Measurements from ENCODE around the gene SMAD3.

SMAD3 gene

GRCh38 chr15:67183443-67184169, 118.2 kb downstream of the SMAD3 start:
- Histone ChIP-seq H3K4me1 (ENCODE audit: control insufficient read depth, insufficient read depth, low read length) (peaks cover 5% of the 10 kb centered on the region; the same call in 1 of the 2 replicates), H3K4me3 (ENCODE audit: low read depth, low read length) (no peak overlapping the region), H3K27ac (ENCODE audit: low read depth, low read length) (no peak overlapping the region), H3K9ac (ENCODE audit: low read length) (no peak overlapping the region), H3K27me3 (ENCODE audit: control insufficient read depth, insufficient read depth, low read length) (no peaks in the 10 kb centered on the region), H3K9me3 (ENCODE audit: control insufficient read depth, insufficient read depth, low read depth, low read length) (no peaks in the 10 kb centered on the region), H3K36me3 (ENCODE audit: control insufficient read depth, insufficient read depth, low read length) (peaks cover 37% of the 10 kb centered on the region)

- Histone ChIP-seq H3K36me3 (ENCODE audit: control insufficient read depth, insufficient read depth, low read length) (peaks cover 45% of the 10 kb centered on the region), H3K27ac (ENCODE audit: low read depth, low read length) (no peak overlapping the region), H3K9ac (ENCODE audit: low read length) (no peak overlapping the region), H3K4me1 (ENCODE audit: control insufficient read depth, insufficient read depth, low read length) (peaks cover 4% of the 10 kb centered on the region; the same call in 1 of the 2 replicates), H3K27me3 (ENCODE audit: control insufficient read depth, insufficient read depth, low read length) (no peaks in the 10 kb centered on the region), H3K9me3 (ENCODE audit: control insufficient read depth, insufficient read depth, low read depth, low read length) (no peaks in the 10 kb centered on the region), H3K4me3 (ENCODE audit: low read depth, low read length) (no peak overlapping the region)
Measured at GRCh38 chr15:67184208-67184925, 119.0 kb downstream of the SMAD3 start.

DNA sequence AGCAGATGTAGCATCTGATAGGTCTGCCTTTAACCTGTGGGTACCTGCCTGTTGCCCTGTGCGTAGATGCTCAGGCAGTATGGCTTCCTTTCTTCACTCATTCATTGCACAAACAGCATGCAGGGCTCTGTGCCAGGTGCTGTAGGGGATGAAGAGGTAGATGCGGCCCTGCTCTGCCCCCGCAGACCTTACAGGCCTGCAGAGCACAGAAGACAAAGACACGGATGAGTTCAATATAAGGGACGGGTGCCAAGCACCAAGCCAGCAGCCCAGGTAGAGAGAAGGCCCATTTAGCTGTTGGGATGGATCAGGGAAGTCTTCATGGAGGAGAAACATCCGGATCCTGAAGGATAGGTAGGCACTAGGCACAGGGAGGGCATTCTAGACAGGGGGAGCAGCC, 119.6 kb downstream of the SMAD3 start:
- Histone ChIP-seq H3K4me3 (ENCODE audit: low read depth, low read length) (no peak overlapping the region), H3K27ac (ENCODE audit: low read depth, low read length) (no peak overlapping the region), H3K36me3 (ENCODE audit: control insufficient read depth, insufficient read depth, low read length) (peaks cover 52% of the 10 kb centered on the region), H3K9me3 (ENCODE audit: control insufficient read depth, insufficient read depth, low read depth, low read length) (no peaks in the 10 kb centered on the region), H3K9ac (ENCODE audit: low read length) (no peak overlapping the region), H3K27me3 (ENCODE audit: control insufficient read depth, insufficient read depth, low read length) (no peaks in the 10 kb centered on the region), H3K4me1 (ENCODE audit: control insufficient read depth, insufficient read depth, low read length) (no peaks in the 10 kb centered on the region)

DNA sequence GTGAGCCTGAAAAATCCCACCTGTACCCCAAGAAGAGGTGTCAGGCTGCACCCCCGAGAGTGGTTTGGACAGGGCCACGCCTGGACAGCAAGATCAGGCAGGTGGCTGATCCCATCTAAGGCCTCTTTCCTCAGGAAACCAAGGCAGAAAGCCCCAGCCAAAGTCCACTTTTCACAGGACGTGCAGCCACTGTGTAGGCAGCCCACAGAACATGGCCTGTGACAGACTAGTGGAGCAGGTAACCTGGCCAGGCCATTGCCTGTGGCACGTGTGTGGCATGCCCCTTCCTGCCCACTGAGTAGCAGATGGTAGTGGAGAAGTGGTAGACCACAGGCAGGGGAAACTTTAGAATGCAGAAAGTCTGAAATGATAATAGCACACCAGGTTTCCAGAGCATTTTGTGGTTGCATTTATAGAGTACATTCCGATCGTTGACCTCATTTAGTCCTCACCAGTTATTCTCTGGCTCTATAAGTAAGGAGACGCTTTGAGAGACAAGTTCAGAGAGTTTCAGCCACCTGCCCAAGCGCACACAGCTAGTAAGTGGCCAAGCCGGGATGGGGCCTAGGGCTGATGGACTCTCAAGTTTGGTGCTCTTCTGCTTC, 120.3 kb downstream of the SMAD3 start:
- Histone ChIP-seq H3K36me3 (ENCODE audit: control insufficient read depth, insufficient read depth, low read length) (peaks cover 58% of the 10 kb centered on the region), H3K4me3 (ENCODE audit: low read depth, low read length) (no peak overlapping the region), H3K4me1 (ENCODE audit: control insufficient read depth, insufficient read depth, low read length) (no peaks in the 10 kb centered on the region), H3K27me3 (ENCODE audit: control insufficient read depth, insufficient read depth, low read length) (no peaks in the 10 kb centered on the region), H3K9me3 (ENCODE audit: control insufficient read depth, insufficient read depth, low read depth, low read length) (no peaks in the 10 kb centered on the region), H3K27ac (ENCODE audit: low read depth, low read length) (no peak overlapping the region), H3K9ac (ENCODE audit: low read length) (no peak overlapping the region)

- H3K9ac ChIP-seq (ENCODE audit: low read length), result no peak overlapping the region
- no peak overlapping the region for H3K4me3 ChIP-seq (ENCODE audit: low read depth, low read length)
- no peaks in the 10 kb centered on the region for H3K4me1 ChIP-seq (ENCODE audit: control insufficient read depth, insufficient read depth, low read length)
- H3K36me3 ChIP-seq (ENCODE audit: control insufficient read depth, insufficient read depth, low read length), result peaks cover 62% of the 10 kb centered on the region
- no peaks in the 10 kb centered on the region for H3K27me3 ChIP-seq (ENCODE audit: control insufficient read depth, insufficient read depth, low read length)
- no peaks in the 10 kb centered on the region for H3K9me3 ChIP-seq (ENCODE audit: control insufficient read depth, insufficient read depth, low read depth, low read length)
- H3K27ac ChIP-seq (ENCODE audit: low read depth, low read length), result no peak overlapping the region
Measured at GRCh38 chr15:67186226-67186649, 120.8 kb downstream of the SMAD3 start.

DNA sequence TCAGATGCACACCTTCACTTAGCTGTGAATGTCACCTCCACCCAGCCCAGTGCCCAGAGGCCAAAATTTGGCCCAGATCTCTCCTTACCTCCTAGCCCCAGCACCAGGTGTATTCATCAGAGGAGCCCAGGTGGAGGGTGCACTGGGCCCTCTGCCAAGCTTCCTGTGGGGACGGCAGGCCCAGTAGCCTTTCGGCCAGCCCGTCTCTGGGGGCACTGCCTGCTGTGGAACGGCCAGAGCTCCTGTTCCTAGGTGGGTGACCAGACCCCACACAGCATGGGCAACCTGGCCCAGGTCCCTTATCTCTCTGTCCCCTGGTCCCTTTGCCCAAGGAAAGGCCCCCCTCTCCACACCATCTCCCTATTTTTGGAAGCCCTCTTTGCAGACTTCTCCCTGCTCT, 121.3 kb downstream of the SMAD3 start:
- Histone ChIP-seq H3K4me3 (ENCODE audit: low read depth, low read length) (no peak overlapping the region), H3K9ac (ENCODE audit: low read length) (no peak overlapping the region), H3K27ac (ENCODE audit: low read depth, low read length) (no peak overlapping the region), H3K4me1 (ENCODE audit: control insufficient read depth, insufficient read depth, low read length) (no peaks in the 10 kb centered on the region), H3K36me3 (ENCODE audit: control insufficient read depth, insufficient read depth, low read length) (peaks cover 66% of the 10 kb centered on the region), H3K9me3 (ENCODE audit: control insufficient read depth, insufficient read depth, low read depth, low read length) (no peaks in the 10 kb centered on the region), H3K27me3 (ENCODE audit: control insufficient read depth, insufficient read depth, low read length) (no peaks in the 10 kb centered on the region)

- Histone ChIP-seq H3K4me3 (ENCODE audit: low read depth, low read length) (no peak overlapping the region), H3K9me3 (ENCODE audit: control insufficient read depth, insufficient read depth, low read depth, low read length) (no peaks in the 10 kb centered on the region), H3K27ac (ENCODE audit: low read depth, low read length) (no peak overlapping the region), H3K9ac (ENCODE audit: low read length) (no peak overlapping the region), H3K27me3 (ENCODE audit: control insufficient read depth, insufficient read depth, low read length) (no peaks in the 10 kb centered on the region), H3K4me1 (ENCODE audit: control insufficient read depth, insufficient read depth, low read length) (no peaks in the 10 kb centered on the region), H3K36me3 (ENCODE audit: control insufficient read depth, insufficient read depth, low read length) (peaks cover 72% of the 10 kb centered on the region)
Measured at GRCh38 chr15:67187351-67187854, 122.0 kb downstream of the SMAD3 start.

- peaks cover 81% of the 10 kb centered on the region for H3K36me3 ChIP-seq (ENCODE audit: control insufficient read depth, insufficient read depth, low read length)
- H3K4me3 ChIP-seq (ENCODE audit: low read depth, low read length), result no peak overlapping the region
- no peaks in the 10 kb centered on the region for H3K9me3 ChIP-seq (ENCODE audit: control insufficient read depth, insufficient read depth, low read depth, low read length)
- H3K4me1 ChIP-seq (ENCODE audit: control insufficient read depth, insufficient read depth, low read length), result no peaks in the 10 kb centered on the region
- H3K27ac ChIP-seq (ENCODE audit: low read depth, low read length), result no peak overlapping the region
- no peak overlapping the region for H3K9ac ChIP-seq (ENCODE audit: low read length)
- H3K27me3 ChIP-seq (ENCODE audit: control insufficient read depth, insufficient read depth, low read length), result no peaks in the 10 kb centered on the region
Measured at GRCh38 chr15:67188551-67189218, 123.3 kb downstream of the SMAD3 start.

GRCh38 chr15:67189326-67190051, 124.1 kb downstream of the SMAD3 start:
- Histone ChIP-seq H3K9ac (ENCODE audit: low read length) (no peak overlapping the region), H3K4me1 (ENCODE audit: control insufficient read depth, insufficient read depth, low read length) (no peaks in the 10 kb centered on the region), H3K27ac (ENCODE audit: low read depth, low read length) (no peak overlapping the region), H3K36me3 (ENCODE audit: control insufficient read depth, insufficient read depth, low read length) (peaks cover 83% of the 10 kb centered on the region), H3K4me3 (ENCODE audit: low read depth, low read length) (no peak overlapping the region), H3K27me3 (ENCODE audit: control insufficient read depth, insufficient read depth, low read length) (no peaks in the 10 kb centered on the region), H3K9me3 (ENCODE audit: control insufficient read depth, insufficient read depth, low read depth, low read length) (no peaks in the 10 kb centered on the region)

DNA sequence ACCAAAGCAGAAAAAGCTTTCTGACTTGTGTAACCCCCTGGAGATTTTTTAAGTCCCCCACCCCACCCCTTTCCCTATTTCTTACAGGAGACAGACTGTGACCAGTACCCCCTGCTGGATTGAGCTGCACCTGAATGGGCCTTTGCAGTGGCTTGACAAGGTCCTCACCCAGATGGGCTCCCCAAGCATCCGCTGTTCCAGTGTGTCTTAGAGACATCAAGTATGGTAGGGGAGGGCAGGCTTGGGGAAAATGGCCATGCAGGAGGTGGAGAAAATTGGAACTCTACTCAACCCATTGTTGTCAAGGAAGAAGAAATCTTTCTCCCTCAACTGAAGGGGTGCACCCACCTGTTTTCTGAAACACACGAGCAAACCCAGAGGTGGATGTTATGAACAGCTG, 124.9 kb downstream of the SMAD3 start:
- Histone ChIP-seq H3K4me3 (ENCODE audit: low read depth, low read length) (no peak overlapping the region), H3K4me1 (ENCODE audit: control insufficient read depth, insufficient read depth, low read length) (no peaks in the 10 kb centered on the region), H3K9me3 (ENCODE audit: control insufficient read depth, insufficient read depth, low read depth, low read length) (no peaks in the 10 kb centered on the region), H3K36me3 (ENCODE audit: control insufficient read depth, insufficient read depth, low read length) (peaks cover 79% of the 10 kb centered on the region), H3K9ac (ENCODE audit: low read length) (no peak overlapping the region), H3K27ac (ENCODE audit: low read depth, low read length) (no peak overlapping the region), H3K27me3 (ENCODE audit: control insufficient read depth, insufficient read depth, low read length) (no peaks in the 10 kb centered on the region)

Data from HUES6 (cell line).